ENCODE measurements around the gene SH2D3A. TPM values are rescaled to one million over a fixed set of nuclear protein-coding genes. Genes with fewer than 3 reads are reported as not detected.

The SH2D3A gene
- total and polyA plus RNA-seq, 7 experiments from 2014 or later, result 27.9 to 64.7 (median 57.4) TPM

GRCh38 chr19:6705931-6706632 is 61.2 kb downstream of the SH2D3A start:
- Mint-ChIP-seq H3K4me1 (peaks cover 0 to 19% (median 9%) of the 10 kb centered on the region in 7 donors), H3K36me3 (no peaks in the 10 kb centered on the region), H3K4me3 (no peak overlapping the region), H3K27me3 (peaks cover 20 to 37% (median 30%) of the 10 kb centered on the region in 5 donors), H3K27ac (no peak overlapping the region), H3K9me3 (peaks cover 0 to 4% (median 0%) of the 10 kb centered on the region in 11 donors)
- Histone ChIP-seq H3K27ac (ENCODE audit: low read depth, low read length) (no peak overlapping the region), H3K4me3 (ENCODE audit: low read length) (no peak overlapping the region), H3K9me3 (ENCODE audit: control insufficient read depth in 2 of 3, low read length in 3 of 3) (no peaks in the 10 kb centered on the region), H3K4me1 (ENCODE audit: control insufficient read depth in 2 of 2, insufficient read depth in 2 of 2, low read length in 2 of 2) (no peaks in the 10 kb centered on the region), H3K27me3 (ENCODE audit: control insufficient read depth in 2 of 2, insufficient read depth in 2 of 2, low read length in 2 of 2) (peaks cover 0 to 5% of the 10 kb centered on the region in 2 donors), H3K36me3 (ENCODE audit: control insufficient read depth in 2 of 3, insufficient read depth in 3 of 3, low read length in 3 of 3) (no peaks in the 10 kb centered on the region)
- intact Hi-C loops (cut with micrococcal nuclease), result no loop called here
- DNase-seq, result no peak
- CTCF ChIA-PET, result no interaction called here
- no peak for ATAC-seq
- POLR2A ChIA-PET, result interaction anchor here (0.6 kb wide), 1 partner anchor 143 kb away, joined by 3 read pairs; no protein-coding TSS in a partner anchor

Small RNAs within 50 kb of the gene (microRNA-seq; reads per million reads assigned to microRNA genes)
- not detected for gene MIR6791 (ENCODE audit: borderline microRNAs expressed)

Other genes starting within 250 kb of the SH2D3A start
- 1 to 10 TPM in 3 of 5 experiments, under 1 TPM in 1, not detected in 1; 0.38 to 3.9 (median 3.0) TPM for gene TNFSF9, start 236.4 kb downstream of the SH2D3A start, total RNA-seq
- gene TNFSF9, start 236.4 kb downstream of the SH2D3A start, polyA plus RNA-seq, result not detected
- 10 to 100 TPM in 1 of 5 experiments, 1 to 10 TPM in 1, not detected in 3; 1.2 to 39.6 TPM for gene CD70, start 176.3 kb downstream of the SH2D3A start, total RNA-seq
- not detected for gene CD70, start 176.3 kb downstream of the SH2D3A start, polyA plus RNA-seq
- gene TNFSF14, start 97.3 kb downstream of the SH2D3A start, total RNA-seq, result 10 to 100 TPM in 1 of 5 experiments, 1 to 10 TPM in 4; 1.0 to 20.5 (median 1.8) TPM
- 1 to 10 TPM; 1.3 to 1.9 TPM for gene TNFSF14, start 97.3 kb downstream of the SH2D3A start, polyA plus RNA-seq
- gene C3, start 46.8 kb downstream of the SH2D3A start, total RNA-seq, result 1 to 10 TPM in 3 of 5 experiments, under 1 TPM in 2; 0.57 to 3.7 (median 1.8) TPM
- not detected for gene C3, start 46.8 kb downstream of the SH2D3A start, polyA plus RNA-seq
- gene GPR108, start 29.9 kb downstream of the SH2D3A start, total RNA-seq, result 10 to 100 TPM; 36.1 to 81.6 (median 61.9) TPM
- 10 to 100 TPM; 70.6 to 96.5 TPM for gene GPR108, start 29.9 kb downstream of the SH2D3A start, polyA plus RNA-seq
- 10 to 100 TPM in 1 of 5 experiments, 1 to 10 TPM in 4; 2.9 to 17.4 (median 5.4) TPM for gene TRIP10, start 27.8 kb downstream of the SH2D3A start, total RNA-seq
- gene TRIP10, start 27.8 kb downstream of the SH2D3A start, polyA plus RNA-seq, result 1 to 10 TPM in 1 of 2 donors, under 1 TPM in 1; 0.74 to 1.8 TPM
- gene VAV1, start 5.3 kb upstream of the SH2D3A start, total RNA-seq, result 100 to 1,000 TPM in 3 of 5 experiments, 10 to 100 TPM in 2; 90.5 to 132 (median 115) TPM
- gene VAV1, start 5.3 kb upstream of the SH2D3A start, polyA plus RNA-seq, result 10 to 100 TPM; 26.2 to 41.4 TPM
- 10 to 100 TPM in 2 of 5 experiments, 1 to 10 TPM in 3; 7.1 to 31.7 (median 9.1) TPM for gene ADGRE1, start 120.1 kb upstream of the SH2D3A start, total RNA-seq
- gene ADGRE1, start 120.1 kb upstream of the SH2D3A start, polyA plus RNA-seq, result 10 to 100 TPM in 1 of 2 donors, 1 to 10 TPM in 1; 4.2 to 14.3 TPM

Data from naive thymus-derived CD4-positive, alpha-beta T cell (primary cell).